ENCODE measurements around the gene CCK. TPM values are rescaled to one million over a fixed set of nuclear protein-coding genes. Genes with fewer than 3 reads are reported as not detected.
"Not testable (repeated sequence)": the region's sequence is repeated elsewhere in the genome, so short reads cannot be mapped to it uniquely, and the experiment has no call there.

The CCK gene
- total and polyA plus RNA-seq, 4 donors: 5.1 to 32.0 (median 24.6) TPM

- no peak overlapping the region for H3K4me3 ChIP-seq (ENCODE audit: low read depth, low read length)
- H3K36me3 ChIP-seq (ENCODE audit: control insufficient read depth, insufficient read depth, low read length): no peaks in the 10 kb centered on the region
- H3K4me1 ChIP-seq (ENCODE audit: control insufficient read depth, insufficient read depth, low read length): no peaks in the 10 kb centered on the region
- no peaks in the 10 kb centered on the region for H3K9me3 ChIP-seq (ENCODE audit: control insufficient read depth, insufficient read depth, low read length)
- no peak overlapping the region for H3K27ac ChIP-seq (ENCODE audit: low read depth, low read length)
- DNase-seq (ENCODE audit: low read depth in 4 of 6, low spot score in 6 of 6): no peak
- no CpG with 5 or more reads among the region's 1 CpG for WGBS (ENCODE audit: insufficient coverage)
- H3K27me3 ChIP-seq (ENCODE audit: control insufficient read depth, insufficient read depth, low read length): no peaks in the 10 kb centered on the region
Measured at GRCh38 chr3:42292009-42292408, 26.0 kb upstream of the CCK start.

- Histone ChIP-seq H3K27me3 (ENCODE audit: control insufficient read depth, insufficient read depth, low read length) (no peaks in the 10 kb centered on the region), H3K36me3 (ENCODE audit: control insufficient read depth, insufficient read depth, low read length) (no peaks in the 10 kb centered on the region), H3K27ac (ENCODE audit: low read depth, low read length) (no peak overlapping the region), H3K9me3 (ENCODE audit: control insufficient read depth, insufficient read depth, low read length) (no peaks in the 10 kb centered on the region), H3K4me1 (ENCODE audit: control insufficient read depth, insufficient read depth, low read length) (no peaks in the 10 kb centered on the region), H3K4me3 (ENCODE audit: low read depth, low read length) (no peak overlapping the region)
- 72% methylated on average over 4 of the region's 5 CpGs for WGBS (ENCODE audit: insufficient coverage)
- DNase-seq (ENCODE audit: low read depth in 4 of 6, low spot score in 6 of 6): no peak
Measured at GRCh38 chr3:42290966-42291714, 25.2 kb upstream of the CCK start.

GRCh38 chr3:42289026-42289425, 23.0 kb upstream of the CCK start:
- DNase-seq (ENCODE audit: low read depth in 4 of 6, low spot score in 6 of 6): peak in 3 of 6 donors; percentile 22 to 84 (median 27)
- Histone ChIP-seq H3K4me1 (ENCODE audit: control insufficient read depth, insufficient read depth, low read length) (no peaks in the 10 kb centered on the region), H3K27me3 (ENCODE audit: control insufficient read depth, insufficient read depth, low read length) (no peaks in the 10 kb centered on the region), H3K9me3 (ENCODE audit: control insufficient read depth, insufficient read depth, low read length) (no peaks in the 10 kb centered on the region), H3K4me3 (ENCODE audit: low read depth, low read length) (no peak overlapping the region), H3K27ac (ENCODE audit: low read depth, low read length) (no peak overlapping the region), H3K36me3 (ENCODE audit: control insufficient read depth, insufficient read depth, low read length) (no peaks in the 10 kb centered on the region)
- no CpG with 5 or more reads among the region's 1 CpG for WGBS (ENCODE audit: insufficient coverage)

- no peaks in the 10 kb centered on the region for H3K36me3 ChIP-seq (ENCODE audit: control insufficient read depth, insufficient read depth, low read length)
- no peak for DNase-seq (ENCODE audit: low read depth in 4 of 6, low spot score in 6 of 6)
- H3K4me3 ChIP-seq (ENCODE audit: low read depth, low read length): no peak overlapping the region
- WGBS (ENCODE audit: insufficient coverage): 96% methylated on average over 2 of the region's 2 CpGs
- no peaks in the 10 kb centered on the region for H3K4me1 ChIP-seq (ENCODE audit: control insufficient read depth, insufficient read depth, low read length)
- H3K27me3 ChIP-seq (ENCODE audit: control insufficient read depth, insufficient read depth, low read length): no peaks in the 10 kb centered on the region
- H3K27ac ChIP-seq (ENCODE audit: low read depth, low read length): no peak overlapping the region
- no peaks in the 10 kb centered on the region for H3K9me3 ChIP-seq (ENCODE audit: control insufficient read depth, insufficient read depth, low read length)
Measured at GRCh38 chr3:42288385-42288784, 22.4 kb upstream of the CCK start.

GRCh38 chr3:42287423-42287822, 21.4 kb upstream of the CCK start:
- H3K4me3 ChIP-seq (ENCODE audit: low read depth, low read length); DNase-seq (ENCODE audit: low read depth in 4 of 6, low spot score in 6 of 6); H3K36me3 ChIP-seq (ENCODE audit: control insufficient read depth, insufficient read depth, low read length); H3K27ac ChIP-seq (ENCODE audit: low read depth, low read length); H3K4me1 ChIP-seq (ENCODE audit: control insufficient read depth, insufficient read depth, low read length); H3K27me3 ChIP-seq (ENCODE audit: control insufficient read depth, insufficient read depth, low read length); H3K9me3 ChIP-seq (ENCODE audit: control insufficient read depth, insufficient read depth, low read length): not testable (repeated sequence)
- WGBS (ENCODE audit: insufficient coverage): 81% methylated on average over 8 of the region's 8 CpGs

GRCh38 chr3:42277676-42278075, 11.7 kb upstream of the CCK start:
- WGBS (ENCODE audit: insufficient coverage): 72% methylated on average over 5 of the region's 6 CpGs
- Histone ChIP-seq H3K4me3 (ENCODE audit: low read depth, low read length) (no peak overlapping the region), H3K27ac (ENCODE audit: low read depth, low read length) (no peak overlapping the region), H3K27me3 (ENCODE audit: control insufficient read depth, insufficient read depth, low read length) (no peaks in the 10 kb centered on the region), H3K36me3 (ENCODE audit: control insufficient read depth, insufficient read depth, low read length) (no peaks in the 10 kb centered on the region), H3K9me3 (ENCODE audit: control insufficient read depth, insufficient read depth, low read length) (peaks cover 2% of the 10 kb centered on the region), H3K4me1 (ENCODE audit: control insufficient read depth, insufficient read depth, low read length) (no peaks in the 10 kb centered on the region)
- peak in 2 of 6 donors; percentile 76 to 96 for DNase-seq (ENCODE audit: low read depth in 4 of 6, low spot score in 6 of 6)

GRCh38 chr3:42276141-42277132, 10.5 kb upstream of the CCK start:
- H3K4me3 ChIP-seq (ENCODE audit: low read depth, low read length): no peak overlapping the region
- peak in 1 of 6 donors; percentile 88 for DNase-seq (ENCODE audit: low read depth in 4 of 6, low spot score in 6 of 6)
- WGBS (ENCODE audit: insufficient coverage): 79% methylated on average over 1 of the region's 3 CpGs
- H3K27ac ChIP-seq (ENCODE audit: low read depth, low read length): no peak overlapping the region
- no peaks in the 10 kb centered on the region for H3K36me3 ChIP-seq (ENCODE audit: control insufficient read depth, insufficient read depth, low read length)
- peaks cover 2% of the 10 kb centered on the region for H3K9me3 ChIP-seq (ENCODE audit: control insufficient read depth, insufficient read depth, low read length)
- H3K4me1 ChIP-seq (ENCODE audit: control insufficient read depth, insufficient read depth, low read length): no peaks in the 10 kb centered on the region
- H3K27me3 ChIP-seq (ENCODE audit: control insufficient read depth, insufficient read depth, low read length): no peaks in the 10 kb centered on the region

- H3K4me3 ChIP-seq (ENCODE audit: low read depth, low read length): no peak overlapping the region
- DNase-seq (ENCODE audit: low read depth in 4 of 6, low spot score in 6 of 6): no peak
- 67% methylated on average over 1 of the region's 1 CpG for WGBS (ENCODE audit: insufficient coverage)
- peaks cover 2% of the 10 kb centered on the region for H3K27me3 ChIP-seq (ENCODE audit: control insufficient read depth, insufficient read depth, low read length)
- no peaks in the 10 kb centered on the region for H3K4me1 ChIP-seq (ENCODE audit: control insufficient read depth, insufficient read depth, low read length)
- no peak overlapping the region for H3K27ac ChIP-seq (ENCODE audit: low read depth, low read length)
- peaks cover 2% of the 10 kb centered on the region for H3K9me3 ChIP-seq (ENCODE audit: control insufficient read depth, insufficient read depth, low read length)
- H3K36me3 ChIP-seq (ENCODE audit: control insufficient read depth, insufficient read depth, low read length): no peaks in the 10 kb centered on the region
Measured at GRCh38 chr3:42275217-42275616, 9.2 kb upstream of the CCK start.

- Histone ChIP-seq H3K27me3 (ENCODE audit: control insufficient read depth, insufficient read depth, low read length) (peaks cover 3% of the 10 kb centered on the region), H3K27ac (ENCODE audit: low read depth, low read length) (no peak overlapping the region), H3K4me3 (ENCODE audit: low read depth, low read length) (no peak overlapping the region), H3K4me1 (ENCODE audit: control insufficient read depth, insufficient read depth, low read length) (no peaks in the 10 kb centered on the region), H3K9me3 (ENCODE audit: control insufficient read depth, insufficient read depth, low read length) (no peaks in the 10 kb centered on the region), H3K36me3 (ENCODE audit: control insufficient read depth, insufficient read depth, low read length) (no peaks in the 10 kb centered on the region)
- peak in 2 of 6 donors; percentile 9 to 57 for DNase-seq (ENCODE audit: low read depth in 4 of 6, low spot score in 6 of 6)
Measured at GRCh38 chr3:42274266-42274665, 8.3 kb upstream of the CCK start.

Data from spinal cord (tissue), 10 donors.